HFF-Myc (cell line): Measurements from ENCODE around the gene CRELD2.

Source experiments
- DNase-seq: peaks from one replicate; pipeline ENCODE4 v3.0.0-alpha.2; 2011; ENCODE audit warnings: low read depth; ENCODE audit errors: extremely low read depth
- H3K4me3 ChIP-seq: replicated peaks from 2 replicates; pipeline ENCODE4 v1.5.1; 2011; ENCODE audit warnings: low read depth, mild to moderate bottlenecking, control low read depth, low read length
- CTCF ChIP-seq: IDR thresholded peaks from 2 replicates; pipeline ENCODE4 v1.5.1; 2012; ENCODE audit warnings: mild to moderate bottlenecking, low read depth, low read length, control low read depth; ENCODE audit errors: missing control alignments

Gene CRELD2

GRCh38 chr22:49886346-49887063, 31.9 kb upstream of the CRELD2 start:
- TF ChIP-seq CTCF, result no peak
- H3K4me3 ChIP-seq, result no peak overlapping the region
- no peak for DNase-seq

GRCh38 chr22:49887064-49887451, 31.4 kb upstream of the CRELD2 start:
- TF ChIP-seq CTCF, result no peak
- no peak overlapping the region for H3K4me3 ChIP-seq
- no peak for DNase-seq

GRCh38 chr22:49887702-49888101, 30.7 kb upstream of the CRELD2 start:
- no peak for DNase-seq
- TF ChIP-seq CTCF, result no peak

GRCh38 chr22:49889071-49889470, 29.4 kb upstream of the CRELD2 start:
- DNase-seq, result no peak
- no peak for TF ChIP-seq CTCF
- no peak overlapping the region for H3K4me3 ChIP-seq

More at GRCh38 chr22:49887702-49888101, 30.7 kb upstream of the CRELD2 start:
- no peak overlapping the region for H3K4me3 ChIP-seq

GRCh38 chr22:49892226-49892899, 26.1 kb upstream of the CRELD2 start:
- DNase-seq, result no peak
- H3K4me3 ChIP-seq, result no peak overlapping the region
- no peak for TF ChIP-seq CTCF

GRCh38 chr22:49893025-49893424, 25.4 kb upstream of the CRELD2 start:
- DNase-seq, result no peak
- no peak for TF ChIP-seq CTCF
- H3K4me3 ChIP-seq, result no peak overlapping the region
